Keratinocyte (primary cell): ENCODE measurements around the gene ABCA7.

Source experiments
- EZH2 ChIP-seq: IDR thresholded peaks from one replicate; pipeline ENCODE4 v1.6.1; 2012; ENCODE audit warnings: inconsistent platforms, mild to moderate bottlenecking, low read length, moderate library complexity
- TF ChIP-seq, protein P1 (sequence below), 3 experiments: IDR thresholded peaks in 1 of 3; conservative IDR thresholded peaks in 1 of 3; optimal IDR thresholded peaks in 1 of 3; 2 replicates in 2 of 3; 3 replicates in 1 of 3; pipeline versions ENCODE3 to v1.5.1; 2011; ENCODE audit warnings: low read length in 3 of 3, mild to moderate bottlenecking in 3 of 3, moderate library complexity in 2 of 3, control low read depth in 1 of 3, inconsistent platforms in 1 of 3; ENCODE audit not compliant: insufficient read depth in 2 of 3; ENCODE audit errors: extremely low read depth in 1 of 3

- TF ChIP-seq EZH2: no peak
- TF ChIP-seq, protein P1, sequence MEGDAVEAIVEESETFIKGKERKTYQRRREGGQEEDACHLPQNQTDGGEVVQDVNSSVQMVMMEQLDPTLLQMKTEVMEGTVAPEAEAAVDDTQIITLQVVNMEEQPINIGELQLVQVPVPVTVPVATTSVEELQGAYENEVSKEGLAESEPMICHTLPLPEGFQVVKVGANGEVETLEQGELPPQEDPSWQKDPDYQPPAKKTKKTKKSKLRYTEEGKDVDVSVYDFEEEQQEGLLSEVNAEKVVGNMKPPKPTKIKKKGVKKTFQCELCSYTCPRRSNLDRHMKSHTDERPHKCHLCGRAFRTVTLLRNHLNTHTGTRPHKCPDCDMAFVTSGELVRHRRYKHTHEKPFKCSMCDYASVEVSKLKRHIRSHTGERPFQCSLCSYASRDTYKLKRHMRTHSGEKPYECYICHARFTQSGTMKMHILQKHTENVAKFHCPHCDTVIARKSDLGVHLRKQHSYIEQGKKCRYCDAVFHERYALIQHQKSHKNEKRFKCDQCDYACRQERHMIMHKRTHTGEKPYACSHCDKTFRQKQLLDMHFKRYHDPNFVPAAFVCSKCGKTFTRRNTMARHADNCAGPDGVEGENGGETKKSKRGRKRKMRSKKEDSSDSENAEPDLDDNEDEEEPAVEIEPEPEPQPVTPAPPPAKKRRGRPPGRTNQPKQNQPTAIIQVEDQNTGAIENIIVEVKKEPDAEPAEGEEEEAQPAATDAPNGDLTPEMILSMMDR (optimal IDR thresholded peaks at IDR 0.05 in 1 of 3, IDR thresholded peaks at IDR 0.05 in 1 of 3, conservative IDR thresholded peaks at IDR 0.05 in 1 of 3; ENCODE audit: extremely low read depth in 1 of 3, insufficient read depth in 2 of 3, low read length in 3 of 3): no peak
These were observed 19.7 kb upstream of the ABCA7 start for GRCh38 chr19:1019980-1020867.
